Muscle layer of duodenum (tissue), 2 donors: ENCODE measurements around the gene SDCBP2.

ENCODE experiments used
- H3K27ac ChIP-seq: one replicate; pipeline ENCODE4 v1.7.0; 2013; ENCODE audit warnings: mild to moderate bottlenecking, low read length
- H3K27me3 ChIP-seq: one replicate; pipeline ENCODE4 v1.7.0; 2013; ENCODE audit warnings: low read depth, mild to moderate bottlenecking, control low read depth, low read length
- H3K36me3 ChIP-seq, 2 donors: one replicate each; pipeline ENCODE4 v1.7.0; 2013; ENCODE audit warnings: low read length in 2 of 2, control low read depth in 1 of 2, mild to moderate bottlenecking in 1 of 2; ENCODE audit not compliant: insufficient read depth in 2 of 2, control insufficient read depth in 1 of 2
- H3K4me1 ChIP-seq, 2 donors: one replicate each; pipeline ENCODE4 v1.7.0; 2013; ENCODE audit warnings: low read length in 2 of 2, mild to moderate bottlenecking in 2 of 2, control low read depth in 1 of 2, moderate library complexity in 1 of 2; ENCODE audit not compliant: insufficient read depth in 2 of 2, control insufficient read depth in 1 of 2
- H3K4me3 ChIP-seq, 2 donors: one replicate each; pipeline ENCODE4 v1.7.0; 2013; ENCODE audit warnings: low read length in 2 of 2, low read depth in 1 of 2, mild to moderate bottlenecking in 1 of 2
- H3K9me3 ChIP-seq, 2 donors: one replicate each; pipeline ENCODE4 v1.7.0; 2013; ENCODE audit warnings: low read length in 2 of 2, control low read depth in 1 of 2, mild to moderate bottlenecking in 1 of 2; ENCODE audit not compliant: control insufficient read depth in 1 of 2
- donor health status: healthy.

SDCBP2 gene

GRCh38 chr20:1291191-1291741 lies 37.7 kb downstream of the SDCBP2 start:
- Histone ChIP-seq H3K36me3 (peaks cover 0 to 6% of the 10 kb centered on the region in 2 donors), H3K27ac (no peak overlapping the region), H3K4me3 (no peak overlapping the region), H3K27me3 (no peaks in the 10 kb centered on the region), H3K4me1 (peaks cover 0 to 4% of the 10 kb centered on the region in 2 donors), H3K9me3 (no peaks in the 10 kb centered on the region)

GRCh38 chr20:1287787-1288569 lies 41.0 kb downstream of the SDCBP2 start:
- H3K27me3 ChIP-seq: no peaks in the 10 kb centered on the region
- no peaks in the 10 kb centered on the region for H3K36me3 ChIP-seq
- H3K9me3 ChIP-seq: no peaks in the 10 kb centered on the region
- H3K27ac ChIP-seq: no peak overlapping the region
- no peak overlapping the region for H3K4me3 ChIP-seq
- H3K4me1 ChIP-seq: peaks cover 0 to 26% of the 10 kb centered on the region in 2 donors

GRCh38 chr20:1287306-1287705 lies 41.6 kb downstream of the SDCBP2 start:
- Histone ChIP-seq H3K27me3 (no peaks in the 10 kb centered on the region), H3K4me1 (peaks cover 0 to 26% of the 10 kb centered on the region in 2 donors), H3K36me3 (no peaks in the 10 kb centered on the region), H3K27ac (no peak overlapping the region), H3K9me3 (no peaks in the 10 kb centered on the region), H3K4me3 (no peak overlapping the region)

- Histone ChIP-seq H3K27ac (no peak overlapping the region), H3K27me3 (no peaks in the 10 kb centered on the region), H3K9me3 (no peaks in the 10 kb centered on the region), H3K36me3 (no peaks in the 10 kb centered on the region), H3K4me1 (peaks cover 0 to 30% of the 10 kb centered on the region in 2 donors), H3K4me3 (no peak overlapping the region)
Observed at GRCh38 chr20:1286267-1287024, 42.5 kb downstream of the SDCBP2 start.

- Histone ChIP-seq H3K9me3 (no peaks in the 10 kb centered on the region), H3K27me3 (no peaks in the 10 kb centered on the region), H3K4me1 (peaks cover 0 to 32% of the 10 kb centered on the region in 2 donors), H3K4me3 (no peak overlapping the region), H3K36me3 (no peaks in the 10 kb centered on the region), H3K27ac (no peak overlapping the region)
Observed at GRCh38 chr20:1283522-1284510, 45.1 kb downstream of the SDCBP2 start.

- Histone ChIP-seq H3K27me3 (no peaks in the 10 kb centered on the region), H3K4me3 (no peak overlapping the region), H3K4me1 (peaks cover 0 to 32% of the 10 kb centered on the region in 2 donors), H3K27ac (no peak overlapping the region), H3K9me3 (no peaks in the 10 kb centered on the region), H3K36me3 (no peaks in the 10 kb centered on the region)
Observed at GRCh38 chr20:1282966-1283365, 46.0 kb downstream of the SDCBP2 start.

GRCh38 chr20:1281279-1282057 lies 47.5 kb downstream of the SDCBP2 start:
- H3K27me3 ChIP-seq: no peaks in the 10 kb centered on the region
- no peaks in the 10 kb centered on the region for H3K9me3 ChIP-seq
- peak overlapping the region; percentile 1 for H3K27ac ChIP-seq

GRCh38 chr20:1280195-1281102 lies 48.5 kb downstream of the SDCBP2 start:
- H3K27me3 ChIP-seq: no peaks in the 10 kb centered on the region
- H3K9me3 ChIP-seq: no peaks in the 10 kb centered on the region
- H3K27ac ChIP-seq: peak overlapping the region; percentile 1
- H3K4me1 ChIP-seq: peaks cover 0 to 26% of the 10 kb centered on the region in 2 donors
- H3K36me3 ChIP-seq: no peaks in the 10 kb centered on the region
- no peak overlapping the region for H3K4me3 ChIP-seq

More at GRCh38 chr20:1281279-1282057, 47.5 kb downstream of the SDCBP2 start:
- peaks cover 0 to 30% of the 10 kb centered on the region in 2 donors for H3K4me1 ChIP-seq
- no peaks in the 10 kb centered on the region for H3K36me3 ChIP-seq
- no peak overlapping the region for H3K4me3 ChIP-seq

- H3K4me1 ChIP-seq: peaks cover 0 to 16% of the 10 kb centered on the region in 2 donors
- H3K9me3 ChIP-seq: no peaks in the 10 kb centered on the region
- H3K4me3 ChIP-seq: no peak overlapping the region
- no peak overlapping the region for H3K27ac ChIP-seq
- H3K27me3 ChIP-seq: no peaks in the 10 kb centered on the region
- no peaks in the 10 kb centered on the region for H3K36me3 ChIP-seq
Observed at GRCh38 chr20:1278993-1279392, 49.9 kb downstream of the SDCBP2 start.
